ENCODE data around the gene S100A7A. TPM values are rescaled to one million over a fixed set of nuclear protein-coding genes. Genes with fewer than 3 reads are reported as not detected.

S100A7A gene
- total RNA-seq, 2 experiments from 2014 or later: not detected

- intact Hi-C loops (cut with DNase I, micrococcal nuclease): no loop called here
- Mint-ChIP-seq H3K27me3 (peaks cover 36% of the 10 kb centered on the region), H3K36me3 (ENCODE audit: low read depth) (no peaks in the 10 kb centered on the region), H3K4me3 (no peak overlapping the region), H3K4me1 (ENCODE audit: low read depth) (no peaks in the 10 kb centered on the region), H3K9me3 (no peaks in the 10 kb centered on the region), H3K27ac (no peak overlapping the region)
- TF ChIP-seq, protein P1, sequence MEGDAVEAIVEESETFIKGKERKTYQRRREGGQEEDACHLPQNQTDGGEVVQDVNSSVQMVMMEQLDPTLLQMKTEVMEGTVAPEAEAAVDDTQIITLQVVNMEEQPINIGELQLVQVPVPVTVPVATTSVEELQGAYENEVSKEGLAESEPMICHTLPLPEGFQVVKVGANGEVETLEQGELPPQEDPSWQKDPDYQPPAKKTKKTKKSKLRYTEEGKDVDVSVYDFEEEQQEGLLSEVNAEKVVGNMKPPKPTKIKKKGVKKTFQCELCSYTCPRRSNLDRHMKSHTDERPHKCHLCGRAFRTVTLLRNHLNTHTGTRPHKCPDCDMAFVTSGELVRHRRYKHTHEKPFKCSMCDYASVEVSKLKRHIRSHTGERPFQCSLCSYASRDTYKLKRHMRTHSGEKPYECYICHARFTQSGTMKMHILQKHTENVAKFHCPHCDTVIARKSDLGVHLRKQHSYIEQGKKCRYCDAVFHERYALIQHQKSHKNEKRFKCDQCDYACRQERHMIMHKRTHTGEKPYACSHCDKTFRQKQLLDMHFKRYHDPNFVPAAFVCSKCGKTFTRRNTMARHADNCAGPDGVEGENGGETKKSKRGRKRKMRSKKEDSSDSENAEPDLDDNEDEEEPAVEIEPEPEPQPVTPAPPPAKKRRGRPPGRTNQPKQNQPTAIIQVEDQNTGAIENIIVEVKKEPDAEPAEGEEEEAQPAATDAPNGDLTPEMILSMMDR (IDR thresholded peaks at IDR 0.05): no peak
- no peaks in the 10 kb centered on the region for H3K4me1 ChIP-seq (ENCODE audit: insufficient read depth, low read length)
- CTCF ChIA-PET: no interaction called here
- no peaks in the 10 kb centered on the region for H3K9me3 ChIP-seq (ENCODE audit: control insufficient read depth in 1 of 2, insufficient read depth in 1 of 2, low read length in 2 of 2)
- ATAC-seq (ENCODE audit: poor library complexity) (no peak), DNase-seq (peak in 1 of 14 experiments; percentile 14)
- POLR2A ChIA-PET: no interaction called here
- peaks cover 4 to 10% of the 10 kb centered on the region in 2 experiments for H3K27me3 ChIP-seq (ENCODE audit: control insufficient read depth in 1 of 2, insufficient read depth in 2 of 2, low read length in 2 of 2)
- no peak overlapping the region for H3K27ac ChIP-seq (ENCODE audit: low read depth in 1 of 2, low read length in 2 of 2)
- H3K36me3 ChIP-seq (ENCODE audit: insufficient read depth, low read length): no peaks in the 10 kb centered on the region
- H3K4me3 ChIP-seq (ENCODE audit: low read length): no peak overlapping the region
These were observed 19.0 kb upstream of the S100A7A start for GRCh38 chr1:153397051-153397923.

DNA sequence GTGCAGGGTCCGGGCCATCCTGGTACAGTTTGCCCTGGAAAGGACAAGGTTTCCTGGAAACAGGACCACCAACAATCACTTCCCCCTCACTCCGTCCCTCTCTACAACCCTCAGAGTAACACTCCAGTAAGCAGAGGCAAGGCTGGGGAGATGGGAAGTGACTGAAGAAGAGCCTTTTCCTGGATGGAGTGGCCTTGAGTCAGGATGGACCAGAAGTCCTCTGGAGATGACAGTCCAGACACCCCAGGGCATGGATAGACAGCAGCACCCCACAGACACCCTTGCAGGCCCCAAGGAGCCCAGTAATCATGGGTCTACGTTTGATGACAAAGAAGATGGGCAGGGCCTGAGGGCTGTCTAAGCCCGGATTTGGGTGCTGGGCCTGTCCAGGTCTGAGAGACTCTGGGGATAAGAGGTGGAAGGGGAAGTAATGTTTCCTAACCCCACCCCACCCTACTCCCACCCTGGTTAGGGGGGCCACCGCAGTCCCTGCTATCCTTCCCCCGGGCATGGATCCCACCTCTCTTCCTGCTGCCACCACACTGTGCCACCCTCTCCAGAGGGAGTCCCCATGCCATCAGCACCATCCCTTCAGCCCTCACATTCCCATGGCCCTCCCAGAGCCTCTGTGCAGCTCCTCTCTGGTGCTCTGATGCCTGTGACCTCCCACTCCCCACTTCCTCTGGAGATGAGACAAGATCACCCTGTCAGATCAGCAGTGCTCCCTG lies 18.2 kb upstream of the S100A7A start:
- TF ChIP-seq, protein P1 (IDR thresholded peaks at IDR 0.05): no peak
- no peak for ATAC-seq (ENCODE audit: poor library complexity)
- peak in 1 of 14 experiments; percentile 15 for DNase-seq
- H3K36me3 Mint-ChIP-seq (ENCODE audit: low read depth): no peaks in the 10 kb centered on the region
- CTCF ChIA-PET: no interaction called here
- no peaks in the 10 kb centered on the region for H3K9me3 Mint-ChIP-seq
- H3K27me3 Mint-ChIP-seq: peaks cover 30% of the 10 kb centered on the region
- Histone ChIP-seq H3K27me3 (ENCODE audit: control insufficient read depth in 1 of 2, insufficient read depth in 2 of 2, low read length in 2 of 2) (peaks cover 4 to 10% of the 10 kb centered on the region in 2 experiments), H3K36me3 (ENCODE audit: insufficient read depth, low read length) (no peaks in the 10 kb centered on the region), H3K4me3 (ENCODE audit: low read length) (no peak overlapping the region), H3K9me3 (ENCODE audit: control insufficient read depth in 1 of 2, insufficient read depth in 1 of 2, low read length in 2 of 2) (no peaks in the 10 kb centered on the region), H3K27ac (ENCODE audit: low read depth in 1 of 2, low read length in 2 of 2) (no peak overlapping the region), H3K4me1 (ENCODE audit: insufficient read depth, low read length) (no peaks in the 10 kb centered on the region)
- no peak overlapping the region for H3K4me3 Mint-ChIP-seq
- no peaks in the 10 kb centered on the region for H3K4me1 Mint-ChIP-seq (ENCODE audit: low read depth)
- POLR2A ChIA-PET: no interaction called here
- no peak overlapping the region for H3K27ac Mint-ChIP-seq
- intact Hi-C loops (cut with DNase I, micrococcal nuclease): no loop called here

DNA sequence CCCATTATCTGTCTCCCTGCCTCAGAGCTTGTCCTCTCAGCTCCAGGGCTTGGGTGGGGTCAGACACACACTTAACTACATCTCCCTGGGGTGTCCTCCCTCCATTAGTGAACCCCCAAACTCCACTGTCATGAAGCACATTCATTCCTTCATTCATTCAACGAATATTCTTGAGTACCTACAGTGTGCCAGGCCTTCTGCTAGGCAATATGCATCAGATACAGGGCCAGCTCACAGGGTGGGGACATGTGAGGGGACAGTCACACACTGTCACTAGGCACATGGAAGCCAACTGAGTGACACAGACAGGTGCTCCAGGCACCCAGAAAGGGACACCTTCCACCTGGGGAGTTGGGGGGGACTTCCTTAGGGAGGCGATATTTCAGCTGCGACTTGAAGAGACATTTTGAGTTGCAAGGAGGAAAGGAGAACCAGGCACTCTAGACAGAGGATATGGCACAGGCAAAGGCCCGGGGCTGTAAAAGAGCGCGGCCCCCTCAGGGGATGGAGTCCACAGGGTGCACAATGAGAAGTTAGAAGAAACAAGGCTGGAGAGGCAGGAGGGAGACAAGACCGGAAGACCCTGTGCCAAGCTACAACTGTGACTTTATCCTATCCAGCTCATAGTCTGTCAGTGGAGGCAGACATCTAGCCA lies 16.8 kb upstream of the S100A7A start:
- Histone ChIP-seq H3K27ac (ENCODE audit: low read depth in 1 of 2, low read length in 2 of 2) (no peak overlapping the region), H3K4me1 (ENCODE audit: insufficient read depth, low read length) (no peaks in the 10 kb centered on the region), H3K36me3 (ENCODE audit: insufficient read depth, low read length) (no peaks in the 10 kb centered on the region), H3K9me3 (ENCODE audit: control insufficient read depth in 1 of 2, insufficient read depth in 1 of 2, low read length in 2 of 2) (no peaks in the 10 kb centered on the region), H3K4me3 (ENCODE audit: low read length) (no peak overlapping the region), H3K27me3 (ENCODE audit: control insufficient read depth in 1 of 2, insufficient read depth in 2 of 2, low read length in 2 of 2) (peaks cover 3% of the 10 kb centered on the region in 2 experiments)
- Mint-ChIP-seq H3K27ac (no peak overlapping the region), H3K4me1 (ENCODE audit: low read depth) (no peaks in the 10 kb centered on the region), H3K9me3 (no peaks in the 10 kb centered on the region), H3K27me3 (peaks cover 17% of the 10 kb centered on the region), H3K4me3 (no peak overlapping the region), H3K36me3 (ENCODE audit: low read depth) (no peaks in the 10 kb centered on the region)
- intact Hi-C loops (cut with DNase I, micrococcal nuclease): no loop called here
- ATAC-seq (ENCODE audit: poor library complexity) (no peak), DNase-seq (peak in 1 of 14 experiments; percentile 22)
- CTCF ChIA-PET: no interaction called here
- TF ChIP-seq, protein P1 (IDR thresholded peaks at IDR 0.05): no peak
- POLR2A ChIA-PET: no interaction called here

All from CD4-positive, alpha-beta T cell (primary cell).